Measurements from ENCODE around the gene KRTAP4-8.
"Not testable (repeated sequence)": the region's sequence is repeated elsewhere in the genome, so short reads cannot be mapped to it uniquely, and the experiment has no call there.

KRTAP4-8 gene

DNA sequence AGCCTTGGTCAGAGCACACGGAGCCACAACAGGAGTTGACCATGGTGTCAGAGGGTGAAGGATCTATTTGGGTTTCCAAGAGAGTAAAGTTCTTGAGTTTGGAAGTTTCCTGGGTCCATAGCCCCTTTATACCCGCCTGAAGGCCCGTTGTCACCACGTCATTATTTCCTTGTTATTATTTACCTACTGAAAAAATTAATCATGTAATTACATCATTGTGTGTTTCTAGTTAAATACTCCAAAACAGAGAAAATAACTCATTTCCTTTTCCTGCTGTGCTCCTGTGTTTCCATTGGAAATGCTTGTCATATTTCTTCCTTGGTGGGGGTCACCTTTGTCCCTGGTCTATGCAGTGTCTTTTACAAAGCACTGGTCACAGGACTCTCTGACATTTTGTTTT is at the start of gene KRTAP4-8:
TSS of gene KRTAP4-8 (minus strand) at position 101 of the 400 bp plus-strand sequence. CDS start at position 43, 58 bp downstream.
- H3K4me1 ChIP-seq (ENCODE audit: control insufficient read depth, insufficient read depth, low read length, unreplicated experiment): peaks cover 11% of the 10 kb centered on the region

DNA sequence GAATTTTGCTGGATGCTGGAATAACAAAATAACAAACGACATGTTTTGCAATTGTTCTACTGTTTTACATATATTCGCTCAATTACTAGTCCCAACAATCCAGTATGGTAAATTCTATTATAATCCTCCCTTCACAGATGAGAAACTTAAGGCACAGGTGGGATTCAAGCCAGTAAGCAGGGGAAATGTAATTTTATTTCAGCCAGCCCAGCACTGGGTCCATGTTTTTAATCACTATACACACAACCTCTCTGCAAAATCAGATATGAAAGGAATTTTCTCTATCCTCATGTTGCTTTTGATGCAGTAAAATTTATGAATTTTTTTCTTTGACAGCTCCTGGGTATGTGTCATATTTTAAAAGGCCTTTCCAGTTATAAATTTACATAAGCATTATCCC is 47.3 kb upstream of the KRTAP4-8 start:
- H3K4me1 ChIP-seq (ENCODE audit: control insufficient read depth, insufficient read depth, low read length, unreplicated experiment): no peaks in the 10 kb centered on the region
- no peak overlapping the region for H3K27ac ChIP-seq (ENCODE audit: low read depth, low read length)
- H3K36me3 ChIP-seq (ENCODE audit: insufficient read depth, low read length): no peaks in the 10 kb centered on the region
- no peak overlapping the region for H3K4me3 ChIP-seq (ENCODE audit: low read depth, low read length)
- H2AFZ ChIP-seq (ENCODE audit: low read length, unreplicated experiment): no peak overlapping the region
- H3K27me3 ChIP-seq (ENCODE audit: insufficient read depth, low read length): no peaks in the 10 kb centered on the region
- no peaks in the 10 kb centered on the region for H3K79me2 ChIP-seq (ENCODE audit: control insufficient read depth, insufficient read depth, low read length, unreplicated experiment)

More for the DNA sequence above, at the start of gene KRTAP4-8:
- Histone ChIP-seq H3K4me3 (ENCODE audit: low read depth, low read length) (no peak within 1 kb of the TSS), H3K79me2 (ENCODE audit: control insufficient read depth, insufficient read depth, low read length, unreplicated experiment) (no peaks in the 10 kb centered on the region), H2AFZ (ENCODE audit: low read length, unreplicated experiment) (no peak within 1 kb of the TSS), H3K36me3 (ENCODE audit: insufficient read depth, low read length) (no peaks in the 10 kb centered on the region), H3K27ac (ENCODE audit: low read depth, low read length) (no peak within 1 kb of the TSS), H3K27me3 (ENCODE audit: insufficient read depth, low read length) (no peaks in the 10 kb centered on the region)

DNA sequence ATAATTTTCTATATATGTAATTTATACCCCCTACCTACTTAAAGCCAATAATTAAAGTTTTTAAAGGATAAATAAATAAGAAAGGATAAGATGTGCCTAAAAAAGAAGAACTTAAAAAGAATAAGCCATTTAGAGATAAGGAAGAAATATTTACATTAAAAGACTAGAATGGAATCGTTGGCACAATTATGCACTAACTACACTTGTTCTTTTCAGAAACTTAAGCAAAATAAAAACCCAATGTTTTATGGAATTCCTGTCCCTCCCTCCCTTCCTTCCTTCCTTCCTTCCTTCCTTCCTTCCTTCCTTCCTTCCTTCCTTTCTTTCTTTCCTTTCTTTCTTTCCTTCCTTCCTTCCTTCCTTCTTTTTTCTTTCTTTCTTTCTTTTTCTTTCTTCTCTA is 46.9 kb upstream of the KRTAP4-8 start:
- Histone ChIP-seq H3K79me2 (ENCODE audit: control insufficient read depth, insufficient read depth, low read length, unreplicated experiment) (no peaks in the 10 kb centered on the region), H2AFZ (ENCODE audit: low read length, unreplicated experiment) (no peak overlapping the region), H3K27ac (ENCODE audit: low read depth, low read length) (no peak overlapping the region), H3K4me3 (ENCODE audit: low read depth, low read length) (no peak overlapping the region), H3K4me1 (ENCODE audit: control insufficient read depth, insufficient read depth, low read length, unreplicated experiment) (no peaks in the 10 kb centered on the region), H3K36me3 (ENCODE audit: insufficient read depth, low read length) (no peaks in the 10 kb centered on the region), H3K27me3 (ENCODE audit: insufficient read depth, low read length) (no peaks in the 10 kb centered on the region)

DNA sequence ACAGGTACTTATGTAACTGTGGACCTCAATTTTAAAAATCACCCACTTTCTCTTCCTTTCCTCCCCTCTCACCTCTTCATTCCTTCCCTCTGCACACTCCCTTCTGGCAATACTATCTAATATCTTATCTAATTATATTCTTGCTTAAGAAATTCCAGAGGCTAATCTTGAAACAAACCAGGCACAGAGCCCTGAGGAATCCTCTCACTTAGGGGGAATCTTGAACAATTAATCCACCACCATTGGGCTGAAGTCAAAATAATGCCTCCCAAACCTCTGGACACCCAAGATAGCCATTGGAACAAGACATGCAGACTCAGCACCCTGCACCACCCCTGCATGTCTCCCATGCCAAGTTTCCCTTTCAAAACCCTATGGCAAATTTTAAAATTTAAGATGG is 43.4 kb upstream of the KRTAP4-8 start:
- Histone ChIP-seq H3K79me2 (ENCODE audit: control insufficient read depth, insufficient read depth, low read length, unreplicated experiment) (no peaks in the 10 kb centered on the region), H3K27ac (ENCODE audit: low read depth, low read length) (peak overlapping the region; percentile 23), H3K4me3 (ENCODE audit: low read depth, low read length) (no peak overlapping the region), H3K36me3 (ENCODE audit: insufficient read depth, low read length) (no peaks in the 10 kb centered on the region), H2AFZ (ENCODE audit: low read length, unreplicated experiment) (no peak overlapping the region), H3K4me1 (ENCODE audit: control insufficient read depth, insufficient read depth, low read length, unreplicated experiment) (no peaks in the 10 kb centered on the region), H3K27me3 (ENCODE audit: insufficient read depth, low read length) (no peaks in the 10 kb centered on the region)

DNA sequence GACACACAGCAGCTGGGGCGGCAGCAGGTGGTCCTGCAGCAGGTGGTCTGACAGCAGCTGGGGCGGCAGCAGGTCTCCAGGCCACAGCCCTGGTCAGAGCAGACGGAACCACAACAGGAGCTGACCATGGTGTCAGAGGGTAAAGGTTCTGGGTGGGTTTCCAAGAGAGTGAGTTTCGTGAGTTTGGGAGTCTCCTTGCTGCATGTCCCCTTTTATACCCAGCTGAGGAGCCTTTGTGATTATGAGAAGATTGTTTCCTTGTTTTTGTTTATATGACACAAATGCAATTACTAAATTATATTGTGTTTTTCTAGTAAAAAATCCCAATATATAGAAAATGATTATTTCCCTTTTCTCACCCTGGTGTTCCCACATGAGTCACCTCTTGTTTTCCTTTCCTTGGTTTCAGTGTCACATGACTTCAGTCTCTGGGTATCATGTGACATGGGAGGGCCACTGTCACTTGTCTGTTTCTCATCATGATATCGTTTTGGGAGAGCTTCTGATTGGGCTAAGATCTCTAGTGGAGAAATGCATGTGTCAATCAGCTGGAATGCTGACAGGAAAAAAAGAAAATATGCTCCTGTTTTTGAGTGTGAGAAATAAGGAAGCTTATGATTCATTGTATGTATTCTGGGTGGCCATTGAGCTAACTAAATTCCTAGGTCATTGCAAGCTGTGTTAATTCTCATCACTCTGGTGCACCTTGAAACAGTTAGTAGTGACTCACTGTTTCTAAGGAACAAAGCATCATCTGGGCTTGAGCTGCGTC is 42.6 kb upstream of the KRTAP4-8 start, which contains the start of gene KRTAP4-6:
TSS of gene KRTAP4-6 (minus strand) at position 185 of the 772 bp plus-strand sequence. CDS start at position 128, 57 bp downstream.
- H3K27ac ChIP-seq (ENCODE audit: low read depth, low read length): peak within 1 kb of the TSS; percentile 23
- no peak within 1 kb of the TSS for H3K4me3 ChIP-seq (ENCODE audit: low read depth, low read length)
- no peaks in the 10 kb centered on the region for H3K36me3 ChIP-seq (ENCODE audit: insufficient read depth, low read length)
- H3K27me3 ChIP-seq (ENCODE audit: insufficient read depth, low read length): no peaks in the 10 kb centered on the region
- H3K79me2 ChIP-seq (ENCODE audit: control insufficient read depth, insufficient read depth, low read length, unreplicated experiment): no peaks in the 10 kb centered on the region
- no peaks in the 10 kb centered on the region for H3K4me1 ChIP-seq (ENCODE audit: control insufficient read depth, insufficient read depth, low read length, unreplicated experiment)
- H2AFZ ChIP-seq (ENCODE audit: low read length, unreplicated experiment): no peak within 1 kb of the TSS

DNA sequence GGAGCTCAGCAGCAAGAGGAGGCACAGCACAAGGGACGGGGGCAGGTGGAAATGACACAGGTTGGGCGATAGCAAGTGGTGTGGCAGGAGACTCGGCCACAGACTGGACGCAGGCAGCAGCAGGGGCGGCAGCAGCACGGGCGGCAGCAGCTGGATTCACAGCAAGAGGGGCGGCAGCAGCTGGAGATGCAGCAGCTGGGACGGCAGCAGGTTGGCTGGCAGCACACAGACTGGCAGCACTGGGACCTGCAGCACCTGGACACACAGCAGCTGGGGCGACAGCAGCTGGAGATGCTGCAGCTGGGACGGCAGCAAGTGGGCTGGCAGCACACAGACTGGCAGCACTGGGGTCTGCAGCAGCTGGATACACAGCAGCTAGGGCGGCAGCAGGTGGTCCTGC is 41.9 kb upstream of the KRTAP4-8 start:
- not testable (repeated sequence) for H3K4me3 ChIP-seq (ENCODE audit: low read depth, low read length); H3K27me3 ChIP-seq (ENCODE audit: insufficient read depth, low read length); H3K27ac ChIP-seq (ENCODE audit: low read depth, low read length); H3K4me1 ChIP-seq (ENCODE audit: control insufficient read depth, insufficient read depth, low read length, unreplicated experiment); H3K79me2 ChIP-seq (ENCODE audit: control insufficient read depth, insufficient read depth, low read length, unreplicated experiment); H3K36me3 ChIP-seq (ENCODE audit: insufficient read depth, low read length); H2AFZ ChIP-seq (ENCODE audit: low read length, unreplicated experiment)

DNA sequence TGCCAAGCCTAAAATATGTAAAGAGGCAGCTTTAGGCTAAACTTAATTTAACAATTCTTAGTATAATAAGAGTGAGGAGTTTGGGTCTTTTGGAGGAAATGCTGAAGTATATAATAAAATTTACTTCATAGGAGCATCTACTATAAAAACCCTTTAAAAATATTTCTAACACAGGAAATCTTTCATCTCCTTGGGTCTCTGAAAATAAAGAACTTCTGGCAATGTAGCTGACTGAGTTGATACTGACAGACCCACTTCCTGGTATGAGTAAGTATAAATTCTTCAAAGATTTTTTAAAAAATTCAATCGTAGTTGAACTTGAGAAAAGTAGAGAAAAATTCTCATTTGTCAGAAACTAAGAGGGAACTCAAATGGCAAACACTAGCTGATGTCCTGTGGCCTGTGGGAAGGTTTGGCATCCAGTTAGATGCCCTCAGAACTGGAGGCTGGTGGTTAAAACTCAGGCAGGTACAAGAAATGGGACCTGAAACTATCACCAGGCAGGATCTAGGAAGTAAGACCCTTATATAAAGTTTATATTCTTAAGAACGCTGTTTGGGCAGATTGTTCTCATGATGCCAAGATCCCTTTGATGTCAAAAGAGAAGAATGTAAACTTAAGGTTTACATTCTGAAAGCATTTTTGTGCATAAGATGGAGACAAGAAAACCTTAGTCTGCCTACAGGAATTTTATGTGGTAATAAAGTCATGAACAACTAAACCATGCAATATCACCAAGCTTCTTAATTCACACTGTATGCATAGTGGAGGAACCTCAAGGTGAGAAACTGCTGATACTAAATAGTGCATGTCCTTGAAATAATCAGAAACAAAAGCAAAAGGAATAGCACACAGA is 36.2 kb upstream of the KRTAP4-8 start:
- no peak overlapping the region for H3K27ac ChIP-seq (ENCODE audit: low read depth, low read length)
- peaks cover 16% of the 10 kb centered on the region for H3K4me1 ChIP-seq (ENCODE audit: control insufficient read depth, insufficient read depth, low read length, unreplicated experiment)
- H3K4me3 ChIP-seq (ENCODE audit: low read depth, low read length): no peak overlapping the region
- H3K36me3 ChIP-seq (ENCODE audit: insufficient read depth, low read length): no peaks in the 10 kb centered on the region
- H2AFZ ChIP-seq (ENCODE audit: low read length, unreplicated experiment): peak overlapping the region; percentile 54
- H3K79me2 ChIP-seq (ENCODE audit: control insufficient read depth, insufficient read depth, low read length, unreplicated experiment): no peaks in the 10 kb centered on the region
- H3K27me3 ChIP-seq (ENCODE audit: insufficient read depth, low read length): no peaks in the 10 kb centered on the region

DNA sequence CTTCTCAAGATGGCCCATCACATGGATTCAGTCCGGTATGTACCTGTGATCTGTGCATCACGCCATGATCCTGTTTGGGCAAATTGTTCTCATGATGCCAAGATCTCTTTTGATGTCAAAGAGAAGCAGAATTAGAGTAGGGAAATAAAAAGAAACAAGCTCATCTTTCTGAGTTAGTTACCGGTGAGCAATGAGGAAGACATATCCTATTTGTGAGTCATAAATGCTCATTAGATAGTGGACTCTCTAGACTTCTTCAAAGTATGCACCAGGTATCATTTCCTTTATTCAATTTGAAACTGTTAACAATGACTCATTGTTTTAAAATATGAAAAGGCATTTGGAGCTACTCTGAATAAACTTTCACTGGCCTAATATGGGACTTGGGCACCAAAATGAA is 34.0 kb upstream of the KRTAP4-8 start:
- H3K27me3 ChIP-seq (ENCODE audit: insufficient read depth, low read length): no peaks in the 10 kb centered on the region
- H3K27ac ChIP-seq (ENCODE audit: low read depth, low read length): peak overlapping the region; percentile 32
- H3K36me3 ChIP-seq (ENCODE audit: insufficient read depth, low read length): no peaks in the 10 kb centered on the region
- H3K79me2 ChIP-seq (ENCODE audit: control insufficient read depth, insufficient read depth, low read length, unreplicated experiment): no peaks in the 10 kb centered on the region
- H3K4me1 ChIP-seq (ENCODE audit: control insufficient read depth, insufficient read depth, low read length, unreplicated experiment): peaks cover 16% of the 10 kb centered on the region
- H2AFZ ChIP-seq (ENCODE audit: low read length, unreplicated experiment): no peak overlapping the region
- peak overlapping the region; percentile 21; the same call in 1 of the 2 replicates for H3K4me3 ChIP-seq (ENCODE audit: low read depth, low read length)

DNA sequence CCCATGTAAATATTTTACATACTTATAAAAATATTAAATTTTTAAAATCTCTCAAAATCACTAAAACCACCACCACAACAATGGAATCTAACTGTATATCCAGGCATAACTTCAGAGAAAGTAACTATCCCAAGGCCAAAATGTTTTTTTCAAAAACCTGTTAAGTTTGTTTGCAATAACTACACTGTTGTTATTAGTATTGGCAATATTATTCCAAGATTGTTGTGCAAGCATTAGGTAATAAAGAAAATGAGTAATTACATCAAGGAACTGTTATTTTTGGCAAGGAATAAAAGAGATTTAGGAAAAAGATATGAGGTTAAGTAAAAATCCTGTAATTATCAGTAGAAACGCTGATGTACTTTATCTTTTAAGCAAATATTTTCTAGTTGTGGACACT is 29.4 kb upstream of the KRTAP4-8 start:
- Histone ChIP-seq H3K27ac (ENCODE audit: low read depth, low read length) (no peak overlapping the region), H2AFZ (ENCODE audit: low read length, unreplicated experiment) (no peak overlapping the region), H3K4me3 (ENCODE audit: low read depth, low read length) (no peak overlapping the region), H3K36me3 (ENCODE audit: insufficient read depth, low read length) (no peaks in the 10 kb centered on the region), H3K4me1 (ENCODE audit: control insufficient read depth, insufficient read depth, low read length, unreplicated experiment) (peaks cover 12% of the 10 kb centered on the region), H3K79me2 (ENCODE audit: control insufficient read depth, insufficient read depth, low read length, unreplicated experiment) (no peaks in the 10 kb centered on the region), H3K27me3 (ENCODE audit: insufficient read depth, low read length) (no peaks in the 10 kb centered on the region)

DNA sequence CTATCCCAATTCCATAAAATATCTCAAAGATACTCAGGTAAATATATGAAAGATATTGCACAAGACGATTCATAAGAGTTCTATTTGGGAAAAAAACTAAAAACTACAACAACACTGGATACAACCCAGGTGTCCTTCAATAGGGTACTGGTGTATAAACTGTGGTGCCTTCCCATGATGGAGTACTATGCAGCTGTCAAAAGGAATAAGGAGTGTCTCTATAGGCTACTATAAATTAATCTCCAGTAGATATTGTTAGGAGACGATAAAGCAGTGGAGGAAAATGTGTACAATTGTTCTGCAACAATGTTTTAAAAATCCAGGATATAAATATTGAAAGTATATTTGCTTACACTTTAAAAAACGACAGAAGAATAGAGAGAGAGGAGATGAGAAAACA is 28.5 kb upstream of the KRTAP4-8 start:
- no peaks in the 10 kb centered on the region for H3K27me3 ChIP-seq (ENCODE audit: insufficient read depth, low read length)
- no peaks in the 10 kb centered on the region for H3K36me3 ChIP-seq (ENCODE audit: insufficient read depth, low read length)
- H2AFZ ChIP-seq (ENCODE audit: low read length, unreplicated experiment): no peak overlapping the region
- H3K79me2 ChIP-seq (ENCODE audit: control insufficient read depth, insufficient read depth, low read length, unreplicated experiment): no peaks in the 10 kb centered on the region
- peaks cover 2% of the 10 kb centered on the region for H3K4me1 ChIP-seq (ENCODE audit: control insufficient read depth, insufficient read depth, low read length, unreplicated experiment)
- no peak overlapping the region for H3K27ac ChIP-seq (ENCODE audit: low read depth, low read length)
- no peak overlapping the region for H3K4me3 ChIP-seq (ENCODE audit: low read depth, low read length)
